K562 (cell line): ENCODE measurements around the gene CNNM3. TPM values are rescaled to one million over a fixed set of nuclear protein-coding genes. Genes with fewer than 3 reads are reported as not detected.

Experiments
- C11orf30 ChIP-seq: fragments of 450-650 bp; IDR thresholded peaks from 2 replicates; pipeline ENCODE4 v1.6.1; 2016; ENCODE audit warnings: low read depth, mild to moderate bottlenecking
- DMBX1 ChIP-seq: fragments of 250-450 bp; sonication (Bioruptor Pico); IDR thresholded peaks from 2 replicates; pipeline ENCODE4 v1.8.0; 2022; ENCODE audit warnings: inconsistent platforms, mild to moderate bottlenecking, moderate library complexity, borderline replicate concordance
- E2F3 ChIP-seq: fragments of 250-450 bp; sonication (Bioruptor Pico); IDR thresholded peaks from 2 replicates; pipeline ENCODE4 v1.4.0; 2020; ENCODE audit warnings: mild to moderate bottlenecking
- ELF4 ChIP-seq: fragments of 450-650 bp; formaldehyde crosslinking; IDR thresholded peaks from 2 replicates; pipeline ENCODE4 v1.4.0; 2022; ENCODE audit warnings: missing genetic modification characterization
- MAFG ChIP-seq: fragments of 450-650 bp; conservative IDR thresholded peaks from 2 replicates; pipeline ENCODE4 v1.6.1; 2016; ENCODE audit warnings: missing genetic modification characterization, missing compliant biosample characterization
- MGA ChIP-seq: fragments of 450-650 bp; IDR thresholded peaks from 2 replicates; pipeline ENCODE4 v1.6.1; 2016; ENCODE audit warnings: mild to moderate bottlenecking, moderate library complexity
- NFE2 ChIP-seq: IDR thresholded peaks from 2 replicates; pipeline ENCODE4 v1.6.1; 2014; ENCODE audit warnings: antibody characterized with exemption, low read depth
- NFIX ChIP-seq: fragments of 250-450 bp; sonication (Bioruptor Pico); IDR thresholded peaks from 2 replicates; pipeline ENCODE4 v1.4.0; 2020; ENCODE audit warnings: low read depth, mild to moderate bottlenecking, moderate library complexity
- RB1 ChIP-seq: fragments of 450-650 bp; IDR thresholded peaks from 2 replicates; pipeline ENCODE4 v1.6.1; 2017; ENCODE audit warnings: low read depth, mild to moderate bottlenecking
- RBM39 ChIP-seq: fragments of 200-400 bp; formaldehyde crosslinking; optimal IDR thresholded peaks from 2 replicates; pipeline ENCODE3; 2018; ENCODE audit warnings: low read depth, low read length
- ZNF253 ChIP-seq: fragments of 250-450 bp; sonication (Bioruptor Pico); conservative IDR thresholded peaks from 2 replicates; pipeline ENCODE4 v1.6.1; 2021; ENCODE audit warnings: mild to moderate bottlenecking
- polyA plus RNA-seq, 8 experiments: library from polyadenylated mRNA; depleted of rRNA in 4 of 8; stranded (reverse) in 5 of 8; unstranded in 3 of 8; fragments of >200 nt; fragmentation: Nextera tagmentation in 2 of 8; fragmentation: Illumina TruSeq in 1 of 8; extraction: Ambion mirVana in 2 of 8; extraction: Trizol in 1 of 8; gene quantifications; 2 replicates each; pipeline versions ENCODE4 v1.2.1 to v1.2.3, GENCODE V29; 2011 to 2014; ENCODE audit warnings: inconsistent platforms in 1 of 8, missing spikeins in 1 of 8
- total RNA-seq, 7 experiments: library from RNA; depleted of rRNA in 6 of 7; stranded (reverse); fragments of >200 nt in 6 of 7; fragmentation: Illumina TruSeq in 2 of 7; extraction: Trizol in 2 of 7; gene quantifications; 2 replicates each; pipeline versions ENCODE4 v1.2.1 to v1.2.3, GENCODE V29; 2011 to 2021; ENCODE audit warnings: low replicate concordance in 1 of 7
- TF ChIP-seq, protein P1 (sequence below): fragments of 450-650 bp; formaldehyde crosslinking; IDR thresholded peaks from 2 replicates; pipeline ENCODE4 v1.4.0; 2020; ENCODE audit warnings: mild to moderate bottlenecking, moderate library complexity
- TF ChIP-seq, protein P2 (sequence below): sonication (generic); formaldehyde crosslinking; IDR thresholded peaks from 2 replicates; pipeline ENCODE4 v1.9.0; 2022; ENCODE audit warnings: mild to moderate bottlenecking, missing genetic modification reagents

Gene CNNM3
- total and polyA plus RNA-seq, 9 of the 15 experiments (the other 6 are each of a cell fraction or from before 2014, with no cell fraction given) = 1.4 to 16.9 (median 6.5) TPM

DNA sequence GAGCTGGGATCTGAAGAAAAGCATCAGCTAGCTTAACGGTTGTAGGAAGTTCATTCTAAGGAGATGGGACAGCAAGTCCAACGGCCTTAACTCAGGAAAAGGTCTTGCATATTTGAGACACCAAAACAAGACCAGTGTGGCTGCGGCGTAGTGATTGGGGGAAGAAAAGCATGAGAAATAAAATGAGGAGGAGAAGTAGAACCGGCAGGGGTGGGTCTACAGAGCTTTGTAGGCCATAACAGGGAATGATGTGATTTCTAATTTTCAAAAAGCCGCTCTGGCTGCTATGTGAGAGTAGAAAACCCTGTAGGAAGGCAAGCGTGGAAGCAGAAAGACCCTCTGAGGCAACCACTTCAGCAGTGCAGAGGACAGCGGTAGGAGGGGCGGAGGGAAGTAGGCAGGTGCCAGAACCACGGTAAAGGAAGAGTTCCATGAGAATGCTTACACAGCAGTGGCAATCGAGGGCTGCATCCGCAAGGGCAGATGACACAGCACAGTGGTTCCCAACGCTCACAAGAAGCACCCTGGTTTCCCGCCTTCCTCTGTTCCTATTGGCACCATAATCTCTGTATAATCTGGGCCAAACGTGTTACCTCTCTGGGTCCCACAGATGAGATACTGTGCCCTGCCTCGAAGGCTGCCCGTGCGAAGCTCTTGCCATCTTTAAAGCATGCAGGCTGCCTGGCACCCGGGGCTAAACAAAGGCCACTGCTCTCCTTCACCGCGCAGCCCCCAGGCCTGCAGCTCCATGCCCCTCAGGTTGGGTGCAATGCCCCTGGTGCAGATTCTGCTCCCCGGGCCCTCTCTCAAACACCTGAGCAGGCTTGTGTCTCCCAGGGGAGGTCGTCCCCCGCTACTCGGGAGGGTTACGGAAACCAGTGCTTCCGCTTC is 41.0 kb downstream of the CNNM3 start (continued):
- TF ChIP-seq, protein P1, sequence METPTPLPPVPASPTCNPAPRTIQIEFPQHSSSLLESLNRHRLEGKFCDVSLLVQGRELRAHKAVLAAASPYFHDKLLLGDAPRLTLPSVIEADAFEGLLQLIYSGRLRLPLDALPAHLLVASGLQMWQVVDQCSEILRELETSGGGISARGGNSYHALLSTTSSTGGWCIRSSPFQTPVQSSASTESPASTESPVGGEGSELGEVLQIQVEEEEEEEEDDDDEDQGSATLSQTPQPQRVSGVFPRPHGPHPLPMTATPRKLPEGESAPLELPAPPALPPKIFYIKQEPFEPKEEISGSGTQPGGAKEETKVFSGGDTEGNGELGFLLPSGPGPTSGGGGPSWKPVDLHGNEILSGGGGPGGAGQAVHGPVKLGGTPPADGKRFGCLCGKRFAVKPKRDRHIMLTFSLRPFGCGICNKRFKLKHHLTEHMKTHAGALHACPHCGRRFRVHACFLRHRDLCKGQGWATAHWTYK (CRISPR knock-in tag) = no peak
- TF ChIP-seq E2F3 (CRISPR knock-in tag) (peak; percentile 66), C11orf30 (peak; percentile 86), MGA (0 out of 2 replicates have a peak, but pooled peaks have one; percentile 27), ELF4 (no peak), DMBX1 (CRISPR knock-in tag) (no peak), RBM39 (no peak), ZNF253 (CRISPR knock-in tag) (no peak), NFE2 (peak; percentile 89), MAFG (tag) (peak; percentile 63; the same call in 1 of the 2 replicates), NFIX (no peak), RB1 (peak; percentile 36; the same call in 1 of the 2 replicates)
- TF ChIP-seq, protein P2, sequence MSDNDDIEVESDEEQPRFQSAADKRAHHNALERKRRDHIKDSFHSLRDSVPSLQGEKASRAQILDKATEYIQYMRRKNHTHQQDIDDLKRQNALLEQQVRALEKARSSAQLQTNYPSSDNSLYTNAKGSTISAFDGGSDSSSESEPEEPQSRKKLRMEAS (CRISPR knock-in tag) = no peak
